ENCODE measurements around the gene UPK3A. TPM values are rescaled to one million over a fixed set of nuclear protein-coding genes. Genes with fewer than 3 reads are reported as not detected.

Gene UPK3A
- total and polyA plus RNA-seq, 2 of the 8 experiments (the other 6 are each of a cell fraction or from before 2014, with no cell fraction given): 0.35 to 1.7 TPM

GRCh38 chr22:45291931-45292290 lies 7.2 kb downstream of the UPK3A start (continued):
- TF ChIP-seq CEBPB (IDR thresholded peaks at IDR 0.05; ENCODE audit: low read depth, low read length) (no peak), SP1 (IDR thresholded peaks at IDR 0.05; ENCODE audit: low read depth, low read length) (no peak), SP2 (IDR thresholded peaks at IDR 0.05; ENCODE audit: low read length) (no peak)
